Right lobe of liver (tissue), 6 donors: Measurements from ENCODE around the gene TMEM233. TPM values are rescaled to one million over a fixed set of nuclear protein-coding genes. Genes with fewer than 3 reads are reported as not detected.
A peak's percentile ranks its signal among the peaks of the same experiment; 100 is the strongest.

ENCODE experiments used
- ATAC-seq, 4 donors: fragments of 200-7000 bp; cut with Tn5 transposase; one replicate each; pipeline ENCODE4 v1.9.1; 2020; ENCODE audit warnings: mild to moderate bottlenecking in 4 of 4, moderate library complexity in 4 of 4
- DNase-seq, 3 donors: peaks; one replicate each; pipeline ENCODE4 v3.0.0-alpha.2; 2020
- H3K27ac ChIP-seq, 3 donors: fragments of 200-600 bp; one replicate each; pipeline ENCODE4 v1.8.0; 2022
- H3K27me3 ChIP-seq, 2 donors: fragments of 200-600 bp; one replicate each; pipeline ENCODE4 v1.8.0; 2022
- H3K36me3 ChIP-seq, 4 donors: fragments of 200-600 bp; sonication (generic) in 1 of 4; one replicate each; pipeline versions ENCODE4 v1.5.1 to v1.8.0; 2017 to 2022; ENCODE audit warnings: control low read depth in 1 of 4
- H3K4me1 ChIP-seq, 4 donors: fragments of 200-600 bp; sonication (generic) in 1 of 4; one replicate each; pipeline versions ENCODE4 v1.5.1 to v1.8.0; 2017 to 2022; ENCODE audit warnings: control low read depth in 1 of 4
- H3K4me3 ChIP-seq, 3 donors: fragments of 200-600 bp; one replicate each; pipeline ENCODE4 v1.8.0; 2022
- H3K9me3 ChIP-seq, 4 donors: fragments of 200-600 bp; sonication (generic) in 1 of 4; one replicate each; pipeline versions ENCODE4 v1.5.1 to v1.8.0; 2017 to 2022; ENCODE audit warnings: control low read depth in 1 of 4
- CTCF ChIP-seq, 4 donors: fragments of 200-600 bp in 3 of 4; fragments of 450-650 bp in 1 of 4; IDR thresholded peaks; one replicate each; pipeline versions ENCODE4 v1.5.1 to v1.8.0; 2016 to 2022; ENCODE audit warnings: antibody characterized with exemption in 4 of 4, mild to moderate bottlenecking in 2 of 4
- POLR2A ChIP-seq: fragments of 450-650 bp; IDR thresholded peaks from one replicate; pipeline ENCODE4 v1.6.1; 2017; ENCODE audit warnings: antibody characterized with exemption, mild to moderate bottlenecking
- WGBS: methylation state at CpG from one replicate; pipeline ENCODE4 v1.1.6; 2018; ENCODE audit warnings: low coverage, low lambda C conversion rate; ENCODE audit not compliant: insufficient coverage; ENCODE audit errors: missing lambda C conversion rate; 5-methylcytosine and 5-hydroxymethylcytosine counted together
- intact Hi-C, 2 donors: fragments of 100-400 bp; cut with DNase I; formaldehyde crosslinking; loops; one replicate each; pipeline versions ENCODE4 v1.11.2 to v1.14.1; 2022
- total RNA-seq, 6 experiments: library from RNA; depleted of rRNA in 2 of 6; stranded (reverse); fragments of >200 nt in 2 of 6; fragmentation: NEBNext Ultra II Directional in 3 of 6; extraction: Animal tissue kit (Norgen Biotek cat#: 25700) in 3 of 6; gene quantifications; one replicate each; pipeline versions ENCODE4 v1.1.0 to v1.2.4, GENCODE V29; 2016 to 2023
- donor health status: DM: no; HTN: yes; CAD: no.
- donor health status: DM: no; HTN: no; CAD: no.
- donor health status: DM: no; HTN: no; CAD: no.
- donor health status: DM: no; HTN: yes; CAD: no.
- donor health status: DM: no; HTN: yes; CAD: no.

Gene TMEM233
- total RNA-seq, 6 experiments from 2014 or later, result 0.09 to 0.40 (median 0.21) TPM; not detected in 2

GRCh38 chr12:119661882-119662281 lies 68.3 kb downstream of the TMEM233 start:
- H3K4me1 ChIP-seq, result peaks cover 0 to 8% (median 0%) of the 10 kb centered on the region in 4 donors
- H3K4me3 ChIP-seq, result no peak overlapping the region
- ATAC-seq (no peak), DNase-seq (no peak)
- no peak overlapping the region for H3K27ac ChIP-seq
- no peaks in the 10 kb centered on the region for H3K27me3 ChIP-seq
- no peak for TF ChIP-seq CTCF (IDR thresholded peaks at IDR 0.05)
- no peak for TF ChIP-seq POLR2A
- no peaks in the 10 kb centered on the region for H3K9me3 ChIP-seq
- 39% methylated on average over 4 of the region's 4 CpGs for WGBS
- intact Hi-C loops, result loop anchor here (10.0 kb wide), 1 partner anchor 123 kb away; no protein-coding TSS in a partner anchor
- H3K36me3 ChIP-seq, result no peaks in the 10 kb centered on the region

GRCh38 chr12:119664642-119665041 lies 71.1 kb downstream of the TMEM233 start:
- no peaks in the 10 kb centered on the region for H3K27me3 ChIP-seq
- no peaks in the 10 kb centered on the region for H3K9me3 ChIP-seq
- DNase-seq (peak in 1 of 3 donors; percentile 62), ATAC-seq (peak in 3 of 4 donors; percentile 2 to 60 (median 9))
- peak overlapping the region in 2 of 3 donors; percentile 12 to 49 for H3K27ac ChIP-seq
- no peaks in the 10 kb centered on the region for H3K36me3 ChIP-seq
- H3K4me3 ChIP-seq, result no peak overlapping the region
- peaks cover 0 to 26% (median 3%) of the 10 kb centered on the region in 4 donors for H3K4me1 ChIP-seq
- no peak for TF ChIP-seq CTCF (IDR thresholded peaks at IDR 0.05)
- TF ChIP-seq POLR2A, result no peak
- intact Hi-C loops, result loop anchor here (10.0 kb wide), 1 partner anchor 120 kb away; no protein-coding TSS in a partner anchor
- 40% methylated on average over 1 of the region's 1 CpG for WGBS

DNA sequence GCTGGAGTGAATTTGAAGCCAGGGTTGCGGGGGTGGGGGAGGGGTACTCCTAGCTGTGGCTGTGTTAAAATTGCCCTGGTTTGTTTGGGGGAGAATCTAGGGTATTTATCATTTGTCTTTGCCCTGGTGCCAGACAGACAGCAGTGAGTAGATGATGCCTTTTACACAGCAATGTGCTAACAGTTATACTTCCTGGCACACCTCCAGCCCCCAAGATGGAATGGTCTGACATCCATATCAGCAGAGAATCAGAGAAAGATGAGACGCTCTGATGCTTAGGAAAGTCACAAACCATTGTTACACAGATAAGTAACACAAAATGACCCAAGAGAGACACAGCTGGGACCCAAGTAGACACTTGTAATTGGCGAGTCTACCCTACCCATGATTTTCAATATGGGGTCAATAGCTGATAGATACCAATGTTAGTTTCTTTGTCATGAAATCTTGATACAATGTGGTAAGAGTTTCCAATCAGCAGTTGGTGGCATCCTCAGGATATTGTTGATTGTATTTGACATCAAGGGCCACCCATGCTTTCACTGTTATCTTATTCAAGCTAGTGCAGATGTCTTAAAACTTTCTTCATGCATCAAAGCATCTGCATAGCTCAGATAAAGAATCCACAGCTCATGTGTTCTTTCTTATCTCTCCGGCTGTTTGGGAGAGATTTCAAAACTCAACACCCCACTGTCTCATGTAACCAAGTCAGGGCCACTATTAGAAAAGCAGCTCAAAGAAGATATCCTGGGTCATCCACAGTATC lies 71.8 kb downstream of the TMEM233 start:
- Histone ChIP-seq H3K27me3 (no peaks in the 10 kb centered on the region), H3K4me3 (no peak overlapping the region), H3K36me3 (no peaks in the 10 kb centered on the region), H3K9me3 (no peaks in the 10 kb centered on the region), H3K4me1 (peaks cover 0 to 33% (median 4%) of the 10 kb centered on the region in 4 donors), H3K27ac (peak overlapping the region in 2 of 3 donors; percentile 12 to 49)
- intact Hi-C loops, result loop anchor here (10.0 kb wide), 1 partner anchor 119 kb away; no protein-coding TSS in a partner anchor
- TF ChIP-seq CTCF (IDR thresholded peaks at IDR 0.05) (no peak), POLR2A (no peak)
- ATAC-seq (no peak), DNase-seq (no peak)
- WGBS, result 70% methylated on average over 3 of the region's 4 CpGs

- WGBS, result 41% methylated on average over 2 of the region's 2 CpGs
- H3K27me3 ChIP-seq, result no peaks in the 10 kb centered on the region
- no peak overlapping the region for H3K4me3 ChIP-seq
- H3K36me3 ChIP-seq, result no peaks in the 10 kb centered on the region
- H3K27ac ChIP-seq, result no peak overlapping the region
- intact Hi-C loops, result loop anchor here (10.0 kb wide), 1 partner anchor 118 kb away; no protein-coding TSS in a partner anchor
- peaks cover 0 to 41% (median 5%) of the 10 kb centered on the region in 4 donors for H3K4me1 ChIP-seq
- ATAC-seq (no peak), DNase-seq (no peak)
- TF ChIP-seq POLR2A (no peak), CTCF (IDR thresholded peaks at IDR 0.05) (no peak)
- H3K9me3 ChIP-seq, result no peaks in the 10 kb centered on the region
Measured at GRCh38 chr12:119666226-119666795, 72.7 kb downstream of the TMEM233 start.
